K562 (cell line): ENCODE measurements around the gene PBX2. TPM values are rescaled to one million over a fixed set of nuclear protein-coding genes. Genes with fewer than 3 reads are reported as not detected.

Source experiments
- CREB5 ChIP-seq: fragments of 250-450 bp; sonication (Bioruptor Pico); IDR thresholded peaks from 2 replicates; pipeline ENCODE4 v1.5.0; 2020; ENCODE audit warnings: mild to moderate bottlenecking
- CSDE1 ChIP-seq, 2 experiments: fragments of 450-650 bp; IDR thresholded peaks; 2 replicates each; pipeline ENCODE4 v1.6.1; 2016; ENCODE audit warnings: mild to moderate bottlenecking in 1 of 2
- CTCFL ChIP-seq: IDR thresholded peaks from 2 replicates; pipeline ENCODE4 v1.6.1; 2011; ENCODE audit warnings: borderline replicate concordance, low read depth, mild to moderate bottlenecking, moderate library complexity, low read length; ENCODE audit not compliant: insufficient read depth, poor library complexity, severe bottlenecking
- DMBX1 ChIP-seq: fragments of 250-450 bp; sonication (Bioruptor Pico); IDR thresholded peaks from 2 replicates; pipeline ENCODE4 v1.8.0; 2022; ENCODE audit warnings: inconsistent platforms, mild to moderate bottlenecking, moderate library complexity, borderline replicate concordance
- E2F4 ChIP-seq: sonication (generic); formaldehyde crosslinking; IDR thresholded peaks from 2 replicates; pipeline ENCODE4 v1.8.0; 2022; ENCODE audit warnings: mild to moderate bottlenecking, low read depth, missing genetic modification reagents
- E2F6 ChIP-seq, 2 experiments: IDR thresholded peaks; 2 replicates each; pipeline ENCODE4 v1.6.1; 2011; ENCODE audit warnings: borderline replicate concordance in 1 of 2, control low read depth in 1 of 2, low read depth in 1 of 2, low read length in 1 of 2, mild to moderate bottlenecking in 1 of 2, mixed read lengths in 1 of 2, moderate library complexity in 1 of 2; ENCODE audit not compliant: insufficient read depth in 1 of 2, insufficient read length in 1 of 2, poor library complexity in 1 of 2, severe bottlenecking in 1 of 2; ENCODE audit errors: extremely low read depth in 1 of 2
- EGR1 ChIP-seq: fragments of 450-650 bp; conservative IDR thresholded peaks from 2 replicates; pipeline ENCODE4 v1.6.1; 2017; ENCODE audit warnings: mild to moderate bottlenecking
- HMG20B ChIP-seq: fragments of 250-450 bp; sonication (Bioruptor Pico); IDR thresholded peaks from 2 replicates; pipeline ENCODE4 v1.5.0; 2021; ENCODE audit warnings: mild to moderate bottlenecking
- HOXB6 ChIP-seq: fragments of 250-450 bp; sonication (Bioruptor Pico); IDR thresholded peaks from 2 replicates; pipeline ENCODE4 v1.5.1; 2022; ENCODE audit warnings: mild to moderate bottlenecking, borderline replicate concordance
- L3MBTL2 ChIP-seq: fragments of 450-650 bp; IDR thresholded peaks from 2 replicates; pipeline ENCODE4 v1.6.1; 2016; ENCODE audit warnings: mild to moderate bottlenecking, moderate library complexity
- MAFG ChIP-seq: fragments of 450-650 bp; conservative IDR thresholded peaks from 2 replicates; pipeline ENCODE4 v1.6.1; 2016; ENCODE audit warnings: missing genetic modification characterization, missing compliant biosample characterization
- MNT ChIP-seq, 2 experiments: fragments of 450-650 bp; conservative IDR thresholded peaks; 2 replicates each; pipeline ENCODE4 v1.6.1; 2017; ENCODE audit warnings: mild to moderate bottlenecking in 2 of 2, moderate library complexity in 2 of 2
- MXD1 ChIP-seq: fragments of 250-450 bp; sonication (Bioruptor Pico); IDR thresholded peaks from 2 replicates; pipeline ENCODE4 v1.8.0; 2021; ENCODE audit warnings: borderline replicate concordance, mild to moderate bottlenecking, moderate library complexity; ENCODE audit not compliant: poor library complexity, severe bottlenecking
- ZBTB17 ChIP-seq: fragments of 450-650 bp; formaldehyde crosslinking; IDR thresholded peaks from 2 replicates; pipeline ENCODE4 v1.4.0; 2020; ENCODE audit warnings: mild to moderate bottlenecking
- ZNF184 ChIP-seq: sonication (generic); formaldehyde crosslinking; IDR thresholded peaks from 2 replicates; pipeline ENCODE4 v1.5.0; 2020; ENCODE audit warnings: missing genetic modification reagents
- polyA plus RNA-seq, 8 experiments: library from polyadenylated mRNA; depleted of rRNA in 4 of 8; stranded (reverse) in 5 of 8; unstranded in 3 of 8; fragments of >200 nt; fragmentation: Nextera tagmentation in 2 of 8; fragmentation: Illumina TruSeq in 1 of 8; extraction: Ambion mirVana in 2 of 8; extraction: Trizol in 1 of 8; gene quantifications; 2 replicates each; pipeline versions ENCODE4 v1.2.1 to v1.2.3, GENCODE V29; 2011 to 2014; ENCODE audit warnings: inconsistent platforms in 1 of 8, missing spikeins in 1 of 8
- total RNA-seq, 7 experiments: library from RNA; depleted of rRNA in 6 of 7; stranded (reverse); fragments of >200 nt in 6 of 7; fragmentation: Illumina TruSeq in 2 of 7; extraction: Trizol in 2 of 7; gene quantifications; 2 replicates each; pipeline versions ENCODE4 v1.2.1 to v1.2.3, GENCODE V29; 2011 to 2021; ENCODE audit warnings: low replicate concordance in 1 of 7

Gene PBX2
- total and polyA plus RNA-seq, 9 of the 15 experiments (the other 6 are each of a cell fraction or from before 2014, with no cell fraction given), result 1.9 to 134 (median 62.5) TPM

GRCh38 chr6:32177788-32178546 is 12.0 kb downstream of the PBX2 start, which contains the start of gene RNF5 (continued):
- peak; percentile 99 for TF ChIP-seq MAFG
- TF ChIP-seq CSDE1 (IDR thresholded peaks at IDR 0.05), result peak in 1 of 2 experiments; percentile 94; a peak in 2 of 4 replicates
- peak; percentile 79 to 89; a peak in 3 of 4 replicates for TF ChIP-seq MNT (conservative IDR thresholded peaks at IDR 0.05)
- no peak for TF ChIP-seq HOXB6 (CRISPR knock-in tag)
- no peak; the same call in 1 of the 2 replicates for TF ChIP-seq ZBTB17
- TF ChIP-seq CREB5, result no peak
- TF ChIP-seq CTCFL, result no peak
- no peak for TF ChIP-seq DMBX1
- peak; percentile 66; the same call in 1 of the 2 replicates for TF ChIP-seq EGR1
- TF ChIP-seq MXD1 (CRISPR knock-in tag), result no peak
- TF ChIP-seq E2F4, result no peak
- TF ChIP-seq L3MBTL2, result peak; percentile 94
- no peak for TF ChIP-seq ZNF184
- no peak for TF ChIP-seq HMG20B (CRISPR knock-in tag)
- TF ChIP-seq E2F6 (IDR thresholded peaks at IDR 0.05; ENCODE audit: borderline replicate concordance in 1 of 2, extremely low read depth in 1 of 2, insufficient read depth in 1 of 2, insufficient read length in 1 of 2, low read depth in 1 of 2, low read length in 1 of 2, poor library complexity in 1 of 2, severe bottlenecking in 1 of 2), result peak; percentile 77 to 83
